Measurements from ENCODE around the gene SUSD4. TPM values are rescaled to one million over a fixed set of nuclear protein-coding genes. Genes with fewer than 3 reads are reported as not detected.

The SUSD4 gene
- total RNA-seq, 1 donor from 2014 or later, result not detected

GRCh38 chr1:223266632-223267172, 97.3 kb downstream of the SUSD4 start:
- DNase-seq (ENCODE audit: extremely low spot score, unreplicated experiment), result no peak
- TF ChIP-seq, protein P1, sequence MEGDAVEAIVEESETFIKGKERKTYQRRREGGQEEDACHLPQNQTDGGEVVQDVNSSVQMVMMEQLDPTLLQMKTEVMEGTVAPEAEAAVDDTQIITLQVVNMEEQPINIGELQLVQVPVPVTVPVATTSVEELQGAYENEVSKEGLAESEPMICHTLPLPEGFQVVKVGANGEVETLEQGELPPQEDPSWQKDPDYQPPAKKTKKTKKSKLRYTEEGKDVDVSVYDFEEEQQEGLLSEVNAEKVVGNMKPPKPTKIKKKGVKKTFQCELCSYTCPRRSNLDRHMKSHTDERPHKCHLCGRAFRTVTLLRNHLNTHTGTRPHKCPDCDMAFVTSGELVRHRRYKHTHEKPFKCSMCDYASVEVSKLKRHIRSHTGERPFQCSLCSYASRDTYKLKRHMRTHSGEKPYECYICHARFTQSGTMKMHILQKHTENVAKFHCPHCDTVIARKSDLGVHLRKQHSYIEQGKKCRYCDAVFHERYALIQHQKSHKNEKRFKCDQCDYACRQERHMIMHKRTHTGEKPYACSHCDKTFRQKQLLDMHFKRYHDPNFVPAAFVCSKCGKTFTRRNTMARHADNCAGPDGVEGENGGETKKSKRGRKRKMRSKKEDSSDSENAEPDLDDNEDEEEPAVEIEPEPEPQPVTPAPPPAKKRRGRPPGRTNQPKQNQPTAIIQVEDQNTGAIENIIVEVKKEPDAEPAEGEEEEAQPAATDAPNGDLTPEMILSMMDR (IDR thresholded peaks at IDR 0.05), result no peak
- no peaks in the 10 kb centered on the region for H3K36me3 Mint-ChIP-seq (ENCODE audit: unreplicated experiment)
- H3K9me3 Mint-ChIP-seq (ENCODE audit: unreplicated experiment), result no peaks in the 10 kb centered on the region
- H3K4me1 Mint-ChIP-seq (ENCODE audit: unreplicated experiment), result no peaks in the 10 kb centered on the region
- peaks cover 4% of the 10 kb centered on the region for H3K27me3 Mint-ChIP-seq (ENCODE audit: unreplicated experiment)
- H3K27ac Mint-ChIP-seq (ENCODE audit: unreplicated experiment), result no peak overlapping the region
- no peak overlapping the region for H3K4me3 Mint-ChIP-seq (ENCODE audit: unreplicated experiment)

DNA sequence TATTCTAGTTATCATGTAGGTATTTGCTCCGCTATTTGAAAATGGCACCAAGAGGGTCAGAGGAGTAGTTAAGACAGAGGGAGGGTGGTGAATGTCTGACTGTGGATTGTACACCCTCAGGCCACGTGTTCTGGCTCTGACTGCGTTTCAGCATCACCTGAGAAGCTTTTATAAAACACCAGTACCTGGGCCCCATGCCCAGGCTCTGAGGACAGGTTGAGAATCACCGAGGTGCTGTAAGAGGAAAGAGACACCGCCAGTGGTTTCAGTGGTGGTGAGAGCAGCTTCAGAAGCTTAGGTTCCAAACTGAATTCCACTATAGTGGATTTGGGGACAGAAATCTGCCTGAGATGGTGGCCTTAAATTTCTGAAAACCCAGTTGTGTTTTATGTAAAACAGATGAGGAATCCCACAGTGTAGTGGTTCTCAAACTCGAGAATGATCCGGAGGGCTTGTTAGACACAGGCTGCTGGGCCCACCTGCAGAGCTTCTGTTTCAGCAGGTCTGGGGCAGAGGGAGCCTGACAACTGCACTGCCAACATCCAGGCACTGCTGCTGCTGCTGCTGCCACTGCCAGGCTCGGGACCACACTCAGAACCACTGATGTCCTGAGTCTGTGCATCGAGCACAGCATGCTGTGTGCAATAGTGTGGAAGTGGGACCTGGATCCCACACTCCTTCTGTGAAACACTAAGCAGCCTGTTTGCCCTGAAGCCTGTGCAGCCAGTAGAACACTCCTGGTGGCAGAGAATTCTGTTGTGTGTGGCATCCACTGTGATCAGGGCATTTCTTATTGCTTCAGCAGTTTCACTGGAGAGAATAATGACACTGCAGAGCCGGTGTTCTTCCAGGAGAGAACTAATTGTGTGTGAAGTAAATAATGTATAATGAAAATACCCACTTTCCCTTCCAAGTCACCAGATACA, 98.7 kb downstream of the SUSD4 start:
- Mint-ChIP-seq H3K36me3 (ENCODE audit: unreplicated experiment) (no peaks in the 10 kb centered on the region), H3K9me3 (ENCODE audit: unreplicated experiment) (no peaks in the 10 kb centered on the region), H3K27ac (ENCODE audit: unreplicated experiment) (no peak overlapping the region), H3K4me3 (ENCODE audit: unreplicated experiment) (no peak overlapping the region), H3K27me3 (ENCODE audit: unreplicated experiment) (peaks cover 5% of the 10 kb centered on the region), H3K4me1 (ENCODE audit: unreplicated experiment) (no peaks in the 10 kb centered on the region)
- DNase-seq (ENCODE audit: extremely low spot score, unreplicated experiment), result no peak
- TF ChIP-seq, protein P1 (IDR thresholded peaks at IDR 0.05), result no peak

DNA sequence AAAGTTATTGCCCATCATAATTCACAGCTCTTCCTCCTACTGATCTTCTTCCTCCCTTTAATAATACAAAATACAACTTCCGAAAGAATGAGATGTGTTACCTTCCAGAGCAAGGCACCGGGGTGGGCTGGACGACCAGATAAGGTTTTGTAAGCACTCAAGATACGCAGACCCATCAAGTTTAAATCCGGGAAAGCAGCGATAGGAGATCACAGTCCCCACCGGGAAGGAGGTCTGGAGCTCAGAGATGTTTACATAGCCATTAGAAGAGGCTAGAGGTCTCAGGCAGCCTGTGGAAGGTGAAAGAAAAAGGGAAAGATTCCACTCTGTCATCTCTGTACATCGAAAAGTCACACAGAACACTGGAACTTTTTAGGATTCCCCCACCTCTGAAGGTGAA, 99.4 kb downstream of the SUSD4 start:
- Mint-ChIP-seq H3K4me1 (ENCODE audit: unreplicated experiment) (no peaks in the 10 kb centered on the region), H3K4me3 (ENCODE audit: unreplicated experiment) (no peak overlapping the region), H3K27ac (ENCODE audit: unreplicated experiment) (no peak overlapping the region), H3K9me3 (ENCODE audit: unreplicated experiment) (no peaks in the 10 kb centered on the region), H3K36me3 (ENCODE audit: unreplicated experiment) (no peaks in the 10 kb centered on the region), H3K27me3 (ENCODE audit: unreplicated experiment) (peaks cover 5% of the 10 kb centered on the region)
- TF ChIP-seq, protein P1 (IDR thresholded peaks at IDR 0.05), result no peak
- DNase-seq (ENCODE audit: extremely low spot score, unreplicated experiment), result no peak

DNA sequence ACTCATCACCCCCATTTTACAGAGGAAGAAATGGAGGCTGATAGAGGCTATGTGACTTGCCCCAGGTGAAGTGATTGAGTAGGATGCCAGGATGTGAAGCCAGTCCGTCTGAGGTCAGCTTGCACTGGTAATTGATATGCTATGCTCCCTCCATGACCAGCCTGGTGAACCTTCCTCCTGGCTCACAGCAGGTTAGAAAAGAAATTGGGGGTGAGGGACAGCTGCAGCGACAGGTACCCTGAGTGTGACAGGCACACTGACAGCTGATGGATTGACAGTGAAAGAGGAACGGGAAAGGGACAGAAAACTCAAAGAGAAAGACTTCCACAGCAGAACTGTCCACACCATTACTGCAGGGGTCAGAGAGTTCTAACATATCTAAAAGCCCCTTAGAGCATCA, 102.1 kb downstream of the SUSD4 start:
- Mint-ChIP-seq H3K27ac (ENCODE audit: unreplicated experiment) (no peak overlapping the region), H3K4me1 (ENCODE audit: unreplicated experiment) (no peaks in the 10 kb centered on the region), H3K27me3 (ENCODE audit: unreplicated experiment) (peaks cover 4% of the 10 kb centered on the region), H3K4me3 (ENCODE audit: unreplicated experiment) (no peak overlapping the region), H3K36me3 (ENCODE audit: unreplicated experiment) (no peaks in the 10 kb centered on the region), H3K9me3 (ENCODE audit: unreplicated experiment) (no peaks in the 10 kb centered on the region)
- DNase-seq (ENCODE audit: extremely low spot score, unreplicated experiment), result no peak
- TF ChIP-seq, protein P1 (IDR thresholded peaks at IDR 0.05), result no peak

DNA sequence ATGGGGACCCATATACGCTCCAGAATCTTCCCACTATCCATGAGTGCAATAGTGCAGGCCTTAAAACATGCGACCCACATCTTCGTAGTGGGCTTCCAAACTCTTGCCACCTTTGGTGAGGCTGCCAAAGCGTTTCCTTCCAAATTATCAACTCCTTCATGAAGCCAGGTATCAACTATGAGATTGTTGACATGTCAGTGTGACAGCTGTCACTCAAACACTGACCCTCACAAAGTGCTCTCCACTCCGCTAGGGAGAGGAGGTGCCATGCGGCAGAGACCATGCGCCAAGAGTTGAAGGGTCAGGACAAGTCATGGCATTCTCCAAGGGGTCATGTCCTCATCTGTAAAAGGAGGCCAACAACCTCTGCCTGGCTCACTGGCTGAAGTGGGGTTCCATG, 103.3 kb downstream of the SUSD4 start:
- Mint-ChIP-seq H3K27me3 (ENCODE audit: unreplicated experiment) (peaks cover 4% of the 10 kb centered on the region), H3K9me3 (ENCODE audit: unreplicated experiment) (no peaks in the 10 kb centered on the region), H3K4me3 (ENCODE audit: unreplicated experiment) (no peak overlapping the region), H3K4me1 (ENCODE audit: unreplicated experiment) (no peaks in the 10 kb centered on the region), H3K27ac (ENCODE audit: unreplicated experiment) (no peak overlapping the region), H3K36me3 (ENCODE audit: unreplicated experiment) (no peaks in the 10 kb centered on the region)
- TF ChIP-seq, protein P1 (IDR thresholded peaks at IDR 0.05), result no peak
- no peak for DNase-seq (ENCODE audit: extremely low spot score, unreplicated experiment)

Measured in osteocyte (in vitro differentiated cells).